GM23338 (cell line): ENCODE measurements around the gene NCKAP5. TPM values are rescaled to one million over a fixed set of nuclear protein-coding genes. Genes with fewer than 3 reads are reported as not detected.

ENCODE experiments used
- ATAC-seq: fragments of 200-7000 bp; cut with Tn5 transposase; 3 replicates; pipeline ENCODE4 v1.9.1; 2020
- DNase-seq: peaks from one replicate; pipeline ENCODE4 v3.0.0-alpha.2; 2015; ENCODE audit warnings: low spot score
- H2AFZ ChIP-seq: fragments of 200-600 bp; sonication (generic); 2 replicates; pipeline ENCODE4 v1.8.0; 2016; ENCODE audit warnings: antibody characterized with exemption, mild to moderate bottlenecking, moderate library complexity
- H3F3A ChIP-seq: fragments of 200-600 bp; sonication (generic); replicated peaks from 2 replicates; pipeline ENCODE4 v1.8.0; 2017; ENCODE audit warnings: antibody characterized with exemption, mixed run types, low read depth
- H3K27ac ChIP-seq: fragments of 200-600 bp; sonication (generic); 2 replicates; pipeline ENCODE4 v1.6.1; 2016; ENCODE audit warnings: low read depth
- H3K27me3 ChIP-seq: fragments of 200-600 bp; sonication (generic); 2 replicates; pipeline ENCODE4 v1.8.0; 2016; ENCODE audit warnings: mild to moderate bottlenecking, mixed run types, moderate library complexity; ENCODE audit not compliant: insufficient read depth
- H3K36me3 ChIP-seq: fragments of 200-600 bp; sonication (generic); 2 replicates; pipeline ENCODE4 v1.8.0; 2016; ENCODE audit warnings: mild to moderate bottlenecking; ENCODE audit not compliant: insufficient read depth
- H3K4me1 ChIP-seq: fragments of 200-600 bp; sonication (generic); 2 replicates; pipeline ENCODE4 v1.8.0; 2016; ENCODE audit warnings: mild to moderate bottlenecking, moderate library complexity; ENCODE audit not compliant: insufficient read depth
- H3K4me2 ChIP-seq: fragments of 200-600 bp; sonication (generic); 2 replicates; pipeline ENCODE4 v1.7.1; 2017; ENCODE audit warnings: mixed run types
- H3K4me3 ChIP-seq: fragments of 200-600 bp; sonication (generic); 2 replicates; pipeline ENCODE4 v1.6.1; 2016; ENCODE audit warnings: mixed run types
- H3K79me2 ChIP-seq: fragments of 200-600 bp; sonication (generic); replicated peaks from 2 replicates; pipeline ENCODE4 v1.8.0; 2017; ENCODE audit warnings: mild to moderate bottlenecking; ENCODE audit not compliant: insufficient read depth
- H3K9me2 ChIP-seq: fragments of 200-600 bp; sonication (generic); 2 replicates; pipeline ENCODE4 v1.8.0; 2017; ENCODE audit not compliant: insufficient read depth
- H4K20me1 ChIP-seq: fragments of 200-600 bp; sonication (generic); replicated peaks from 2 replicates; pipeline ENCODE4 v1.8.0; 2017; ENCODE audit warnings: mild to moderate bottlenecking; ENCODE audit not compliant: insufficient read depth
- H3K27ac Mint-ChIP-seq: 2 replicates; pipeline ENCODE4 v1.8.0; 2020; ENCODE audit warnings: inconsistent platforms, mild to moderate bottlenecking, moderate library complexity, mixed read lengths
- H3K27me3 Mint-ChIP-seq: 3 replicates; pipeline ENCODE4 v1.8.0; 2022; ENCODE audit warnings: low read depth, mild to moderate bottlenecking, moderate library complexity, mixed read lengths, inconsistent platforms; ENCODE audit not compliant: insufficient read depth, poor library complexity
- H3K36me3 Mint-ChIP-seq: 3 replicates; pipeline ENCODE4 v1.8.0; 2021; ENCODE audit warnings: low read depth, mild to moderate bottlenecking, inconsistent platforms, moderate library complexity, mixed read lengths
- H3K4me1 Mint-ChIP-seq: 3 replicates; pipeline ENCODE4 v1.8.0; 2020; ENCODE audit warnings: mild to moderate bottlenecking, inconsistent platforms, mixed read lengths
- H3K4me3 Mint-ChIP-seq: 3 replicates; pipeline ENCODE4 v1.8.0; 2021; ENCODE audit warnings: moderate library complexity, mild to moderate bottlenecking, inconsistent platforms, mixed read lengths
- H3K9me3 Mint-ChIP-seq: 3 replicates; pipeline ENCODE4 v1.8.0; 2020; ENCODE audit warnings: moderate library complexity, mild to moderate bottlenecking, inconsistent platforms, mixed read lengths
- CREB1 ChIP-seq: fragments of 250-450 bp; sonication (Bioruptor Pico); IDR thresholded peaks from 2 replicates; pipeline ENCODE4 v1.5.0; 2020; ENCODE audit warnings: low read depth, mild to moderate bottlenecking, moderate library complexity
- EZH2 ChIP-seq: fragments of 200-600 bp; sonication (generic); IDR thresholded peaks from one replicate; pipeline ENCODE4 v1.8.0; 2017; ENCODE audit warnings: antibody characterized with exemption, mild to moderate bottlenecking, low read depth; ENCODE audit not compliant: unreplicated experiment
- EZH2phosphoT487 ChIP-seq: fragments of 200-600 bp; sonication (generic); IDR thresholded peaks from one replicate; pipeline ENCODE4 v1.8.1; 2018; ENCODE audit warnings: antibody characterized with exemption; ENCODE audit not compliant: unreplicated experiment
- JUNB ChIP-seq: IDR thresholded peaks from one replicate; pipeline ENCODE4 v1.6.1; 2016; ENCODE audit warnings: antibody characterized with exemption; ENCODE audit not compliant: unreplicated experiment
- NANOG ChIP-seq: IDR thresholded peaks from 2 replicates; pipeline ENCODE4 v1.6.1; 2016; ENCODE audit warnings: antibody characterized with exemption, borderline replicate concordance
- POLR2AphosphoS5 ChIP-seq: IDR thresholded peaks from 2 replicates; pipeline ENCODE4 v1.6.1; 2016; ENCODE audit warnings: antibody characterized with exemption, low read depth
- STAT1 ChIP-seq: IDR thresholded peaks from one replicate; pipeline ENCODE4 v1.6.1; 2016; ENCODE audit warnings: antibody characterized with exemption; ENCODE audit not compliant: unreplicated experiment
- ZNF114 ChIP-seq: fragments of 250-450 bp; sonication (Bioruptor Pico); IDR thresholded peaks from 2 replicates; pipeline ENCODE4 v1.5.0; 2020; ENCODE audit warnings: mild to moderate bottlenecking, moderate library complexity
- ZNF331 ChIP-seq: fragments of 250-450 bp; sonication (Bioruptor Pico); IDR thresholded peaks from 2 replicates; pipeline ENCODE4 v1.5.0; 2020; ENCODE audit warnings: low read depth, mild to moderate bottlenecking, moderate library complexity
- polyA plus RNA-seq: library from polyadenylated mRNA; unstranded; fragments of >200 nt; fragmentation: Nextera tagmentation; extraction: Ambion mirVana; gene quantifications from 2 replicates; pipeline ENCODE4 v1.2.1, GENCODE V29; 2016
- total RNA-seq: library from RNA; depleted of rRNA; stranded (reverse); fragments of >200 nt; shearing (Covaris generic); gene quantifications from 2 replicates; pipeline ENCODE4 v1.2.3, GENCODE V29; 2014
- TF ChIP-seq, protein P1 (sequence below), 2 experiments: fragments of 200-600 bp in 1 of 2; sonication (generic) in 1 of 2; conservative IDR thresholded peaks; 2 replicates each; pipeline versions ENCODE4 v1.5.1 to v1.6.1; 2016 to 2017; ENCODE audit warnings: antibody characterized with exemption in 2 of 2, low read depth in 2 of 2, mild to moderate bottlenecking in 2 of 2, moderate library complexity in 1 of 2
- TF ChIP-seq, protein P2 (sequence below): IDR thresholded peaks from one replicate; pipeline ENCODE4 v1.6.1; 2018; ENCODE audit warnings: antibody characterized with exemption; ENCODE audit not compliant: unreplicated experiment
- TF ChIP-seq, protein P3 (sequence below): IDR thresholded peaks from 2 replicates; pipeline ENCODE4 v1.6.1; 2016; ENCODE audit warnings: antibody characterized with exemption
- TF ChIP-seq, protein P4 (sequence below): fragments of 250-450 bp; sonication (Bioruptor Pico); IDR thresholded peaks from 2 replicates; pipeline ENCODE4 v1.5.0; 2020; ENCODE audit warnings: mild to moderate bottlenecking, moderate library complexity

NCKAP5 gene
- total and polyA plus RNA-seq, 2 experiments from 2014 or later, result 0.34 to 0.73 TPM

DNA sequence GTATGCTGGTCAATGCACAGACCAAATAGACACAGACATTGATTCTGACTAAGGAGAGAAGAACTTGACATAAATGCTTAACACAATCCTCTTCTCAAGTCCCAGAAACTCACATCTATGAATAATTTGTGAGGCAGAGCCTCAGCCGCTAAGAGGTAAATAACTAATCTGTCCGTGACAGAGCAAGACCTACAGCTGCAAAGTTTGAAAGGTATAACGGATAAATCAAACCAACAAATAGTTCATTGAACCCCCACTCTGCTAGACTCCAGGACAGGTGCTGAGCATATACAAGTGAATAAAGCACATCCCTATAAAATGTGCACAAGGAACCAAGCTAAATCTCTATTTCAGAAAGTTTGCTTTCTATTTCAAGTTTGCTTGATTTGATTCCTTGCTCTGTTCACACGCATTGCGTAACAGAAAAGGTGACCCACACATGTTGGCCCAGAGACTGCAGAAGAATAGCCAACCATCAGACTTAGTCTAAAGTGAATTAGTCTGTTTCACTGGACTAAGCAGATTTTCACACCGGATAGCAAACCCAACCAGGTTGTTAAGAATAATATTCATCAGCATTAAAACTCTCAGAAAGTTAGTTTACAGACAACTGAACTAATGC, 51.7 kb downstream of the NCKAP5 start:
- Histone ChIP-seq H3K4me1 (no peaks in the 10 kb centered on the region), H3K27me3 (peaks cover 18% of the 10 kb centered on the region), H3K79me2 (no peaks in the 10 kb centered on the region), H3K9me2 (no peaks in the 10 kb centered on the region), H2AFZ (no peak overlapping the region), H3K36me3 (no peaks in the 10 kb centered on the region), H3K4me2 (no peak overlapping the region), H3K4me3 (no peak overlapping the region), H3K27ac (no peak overlapping the region), H4K20me1 (0 out of 2 replicates have a peak, but pooled peaks cover 7% of the 10 kb centered on the region), H3F3A (no peaks in the 10 kb centered on the region)
- DNase-seq (no peak), ATAC-seq (no peak)
- Mint-ChIP-seq H3K4me1 (no peaks in the 10 kb centered on the region), H3K4me3 (no peak overlapping the region), H3K9me3 (no peaks in the 10 kb centered on the region), H3K27ac (no peak overlapping the region), H3K27me3 (no peaks in the 10 kb centered on the region), H3K36me3 (no peaks in the 10 kb centered on the region)
- TF ChIP-seq ZNF114 (CRISPR knock-in tag) (no peak), EZH2phosphoT487 (no peak), ZNF331 (CRISPR knock-in tag) (no peak), CREB1 (CRISPR knock-in tag) (no peak), POLR2AphosphoS5 (no peak), EZH2 (no peak), STAT1 (no peak), JUNB (no peak), NANOG (no peak)
- TF ChIP-seq, protein P1, sequence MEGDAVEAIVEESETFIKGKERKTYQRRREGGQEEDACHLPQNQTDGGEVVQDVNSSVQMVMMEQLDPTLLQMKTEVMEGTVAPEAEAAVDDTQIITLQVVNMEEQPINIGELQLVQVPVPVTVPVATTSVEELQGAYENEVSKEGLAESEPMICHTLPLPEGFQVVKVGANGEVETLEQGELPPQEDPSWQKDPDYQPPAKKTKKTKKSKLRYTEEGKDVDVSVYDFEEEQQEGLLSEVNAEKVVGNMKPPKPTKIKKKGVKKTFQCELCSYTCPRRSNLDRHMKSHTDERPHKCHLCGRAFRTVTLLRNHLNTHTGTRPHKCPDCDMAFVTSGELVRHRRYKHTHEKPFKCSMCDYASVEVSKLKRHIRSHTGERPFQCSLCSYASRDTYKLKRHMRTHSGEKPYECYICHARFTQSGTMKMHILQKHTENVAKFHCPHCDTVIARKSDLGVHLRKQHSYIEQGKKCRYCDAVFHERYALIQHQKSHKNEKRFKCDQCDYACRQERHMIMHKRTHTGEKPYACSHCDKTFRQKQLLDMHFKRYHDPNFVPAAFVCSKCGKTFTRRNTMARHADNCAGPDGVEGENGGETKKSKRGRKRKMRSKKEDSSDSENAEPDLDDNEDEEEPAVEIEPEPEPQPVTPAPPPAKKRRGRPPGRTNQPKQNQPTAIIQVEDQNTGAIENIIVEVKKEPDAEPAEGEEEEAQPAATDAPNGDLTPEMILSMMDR (conservative IDR thresholded peaks at IDR 0.05; ENCODE audit: low read depth in 2 of 2), result no peak
- TF ChIP-seq, protein P2, sequence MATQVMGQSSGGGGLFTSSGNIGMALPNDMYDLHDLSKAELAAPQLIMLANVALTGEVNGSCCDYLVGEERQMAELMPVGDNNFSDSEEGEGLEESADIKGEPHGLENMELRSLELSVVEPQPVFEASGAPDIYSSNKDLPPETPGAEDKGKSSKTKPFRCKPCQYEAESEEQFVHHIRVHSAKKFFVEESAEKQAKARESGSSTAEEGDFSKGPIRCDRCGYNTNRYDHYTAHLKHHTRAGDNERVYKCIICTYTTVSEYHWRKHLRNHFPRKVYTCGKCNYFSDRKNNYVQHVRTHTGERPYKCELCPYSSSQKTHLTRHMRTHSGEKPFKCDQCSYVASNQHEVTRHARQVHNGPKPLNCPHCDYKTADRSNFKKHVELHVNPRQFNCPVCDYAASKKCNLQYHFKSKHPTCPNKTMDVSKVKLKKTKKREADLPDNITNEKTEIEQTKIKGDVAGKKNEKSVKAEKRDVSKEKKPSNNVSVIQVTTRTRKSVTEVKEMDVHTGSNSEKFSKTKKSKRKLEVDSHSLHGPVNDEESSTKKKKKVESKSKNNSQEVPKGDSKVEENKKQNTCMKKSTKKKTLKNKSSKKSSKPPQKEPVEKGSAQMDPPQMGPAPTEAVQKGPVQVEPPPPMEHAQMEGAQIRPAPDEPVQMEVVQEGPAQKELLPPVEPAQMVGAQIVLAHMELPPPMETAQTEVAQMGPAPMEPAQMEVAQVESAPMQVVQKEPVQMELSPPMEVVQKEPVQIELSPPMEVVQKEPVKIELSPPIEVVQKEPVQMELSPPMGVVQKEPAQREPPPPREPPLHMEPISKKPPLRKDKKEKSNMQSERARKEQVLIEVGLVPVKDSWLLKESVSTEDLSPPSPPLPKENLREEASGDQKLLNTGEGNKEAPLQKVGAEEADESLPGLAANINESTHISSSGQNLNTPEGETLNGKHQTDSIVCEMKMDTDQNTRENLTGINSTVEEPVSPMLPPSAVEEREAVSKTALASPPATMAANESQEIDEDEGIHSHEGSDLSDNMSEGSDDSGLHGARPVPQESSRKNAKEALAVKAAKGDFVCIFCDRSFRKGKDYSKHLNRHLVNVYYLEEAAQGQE, result no peak
- TF ChIP-seq, protein P3, sequence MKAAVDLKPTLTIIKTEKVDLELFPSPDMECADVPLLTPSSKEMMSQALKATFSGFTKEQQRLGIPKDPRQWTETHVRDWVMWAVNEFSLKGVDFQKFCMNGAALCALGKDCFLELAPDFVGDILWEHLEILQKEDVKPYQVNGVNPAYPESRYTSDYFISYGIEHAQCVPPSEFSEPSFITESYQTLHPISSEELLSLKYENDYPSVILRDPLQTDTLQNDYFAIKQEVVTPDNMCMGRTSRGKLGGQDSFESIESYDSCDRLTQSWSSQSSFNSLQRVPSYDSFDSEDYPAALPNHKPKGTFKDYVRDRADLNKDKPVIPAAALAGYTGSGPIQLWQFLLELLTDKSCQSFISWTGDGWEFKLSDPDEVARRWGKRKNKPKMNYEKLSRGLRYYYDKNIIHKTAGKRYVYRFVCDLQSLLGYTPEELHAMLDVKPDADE, result no peak
- TF ChIP-seq, protein P4, sequence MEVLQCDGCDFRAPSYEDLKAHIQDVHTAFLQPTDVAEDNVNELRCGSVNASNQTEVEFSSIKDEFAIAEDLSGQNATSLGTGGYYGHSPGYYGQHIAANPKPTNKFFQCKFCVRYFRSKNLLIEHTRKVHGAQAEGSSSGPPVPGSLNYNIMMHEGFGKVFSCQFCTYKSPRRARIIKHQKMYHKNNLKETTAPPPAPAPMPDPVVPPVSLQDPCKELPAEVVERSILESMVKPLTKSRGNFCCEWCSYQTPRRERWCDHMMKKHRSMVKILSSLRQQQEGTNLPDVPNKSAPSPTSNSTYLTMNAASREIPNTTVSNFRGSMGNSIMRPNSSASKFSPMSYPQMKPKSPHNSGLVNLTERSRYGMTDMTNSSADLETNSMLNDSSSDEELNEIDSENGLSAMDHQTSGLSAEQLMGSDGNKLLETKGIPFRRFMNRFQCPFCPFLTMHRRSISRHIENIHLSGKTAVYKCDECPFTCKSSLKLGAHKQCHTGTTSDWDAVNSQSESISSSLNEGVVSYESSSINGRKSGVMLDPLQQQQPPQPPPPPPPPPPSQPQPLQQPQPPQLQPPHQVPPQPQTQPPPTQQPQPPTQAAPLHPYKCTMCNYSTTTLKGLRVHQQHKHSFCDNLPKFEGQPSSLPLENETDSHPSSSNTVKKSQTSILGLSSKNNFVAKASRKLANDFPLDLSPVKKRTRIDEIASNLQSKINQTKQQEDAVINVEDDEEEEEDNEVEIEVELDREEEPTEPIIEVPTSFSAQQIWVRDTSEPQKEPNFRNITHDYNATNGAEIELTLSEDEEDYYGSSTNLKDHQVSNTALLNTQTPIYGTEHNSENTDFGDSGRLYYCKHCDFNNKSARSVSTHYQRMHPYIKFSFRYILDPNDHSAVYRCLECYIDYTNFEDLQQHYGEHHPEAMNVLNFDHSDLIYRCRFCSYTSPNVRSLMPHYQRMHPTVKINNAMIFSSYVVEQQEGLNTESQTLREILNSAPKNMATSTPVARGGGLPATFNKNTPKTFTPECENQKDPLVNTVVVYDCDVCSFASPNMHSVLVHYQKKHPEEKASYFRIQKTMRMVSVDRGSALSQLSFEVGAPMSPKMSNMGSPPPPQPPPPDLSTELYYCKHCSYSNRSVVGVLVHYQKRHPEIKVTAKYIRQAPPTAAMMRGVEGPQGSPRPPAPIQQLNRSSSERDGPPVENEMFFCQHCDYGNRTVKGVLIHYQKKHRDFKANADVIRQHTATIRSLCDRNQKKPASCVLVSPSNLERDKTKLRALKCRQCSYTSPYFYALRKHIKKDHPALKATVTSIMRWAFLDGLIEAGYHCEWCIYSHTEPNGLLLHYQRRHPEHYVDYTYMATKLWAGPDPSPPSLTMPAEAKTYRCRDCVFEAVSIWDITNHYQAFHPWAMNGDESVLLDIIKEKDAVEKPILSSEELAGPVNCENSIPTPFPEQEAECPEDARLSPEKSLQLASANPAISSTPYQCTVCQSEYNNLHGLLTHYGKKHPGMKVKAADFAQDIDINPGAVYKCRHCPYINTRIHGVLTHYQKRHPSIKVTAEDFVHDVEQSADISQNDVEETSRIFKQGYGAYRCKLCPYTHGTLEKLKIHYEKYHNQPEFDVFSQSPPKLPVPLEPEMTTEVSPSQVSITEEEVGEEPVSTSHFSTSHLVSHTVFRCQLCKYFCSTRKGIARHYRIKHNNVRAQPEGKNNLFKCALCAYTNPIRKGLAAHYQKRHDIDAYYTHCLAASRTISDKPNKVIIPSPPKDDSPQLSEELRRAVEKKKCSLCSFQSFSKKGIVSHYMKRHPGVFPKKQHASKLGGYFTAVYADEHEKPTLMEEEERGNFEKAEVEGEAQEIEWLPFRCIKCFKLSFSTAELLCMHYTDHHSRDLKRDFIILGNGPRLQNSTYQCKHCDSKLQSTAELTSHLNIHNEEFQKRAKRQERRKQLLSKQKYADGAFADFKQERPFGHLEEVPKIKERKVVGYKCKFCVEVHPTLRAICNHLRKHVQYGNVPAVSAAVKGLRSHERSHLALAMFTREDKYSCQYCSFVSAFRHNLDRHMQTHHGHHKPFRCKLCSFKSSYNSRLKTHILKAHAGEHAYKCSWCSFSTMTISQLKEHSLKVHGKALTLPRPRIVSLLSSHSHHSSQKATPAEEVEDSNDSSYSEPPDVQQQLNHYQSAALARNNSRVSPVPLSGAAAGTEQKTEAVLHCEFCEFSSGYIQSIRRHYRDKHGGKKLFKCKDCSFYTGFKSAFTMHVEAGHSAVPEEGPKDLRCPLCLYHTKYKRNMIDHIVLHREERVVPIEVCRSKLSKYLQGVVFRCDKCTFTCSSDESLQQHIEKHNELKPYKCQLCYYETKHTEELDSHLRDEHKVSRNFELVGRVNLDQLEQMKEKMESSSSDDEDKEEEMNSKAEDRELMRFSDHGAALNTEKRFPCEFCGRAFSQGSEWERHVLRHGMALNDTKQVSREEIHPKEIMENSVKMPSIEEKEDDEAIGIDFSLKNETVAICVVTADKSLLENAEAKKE (CRISPR knock-in tag), result no peak
